Colonic mucosa (tissue), 4 donors: ENCODE data around the gene GABRA5. TPM values are rescaled to one million over a fixed set of nuclear protein-coding genes. Genes with fewer than 3 reads are reported as not detected.

Source experiments
- DNase-seq: peaks from one replicate; pipeline ENCODE4 v3.0.0-alpha.2; 2020
- H3K27ac ChIP-seq: fragments of 200-600 bp; one replicate; pipeline ENCODE4 v1.8.0; 2021
- H3K27me3 ChIP-seq: fragments of 200-600 bp; one replicate; pipeline ENCODE4 v1.8.0; 2021
- H3K36me3 ChIP-seq: fragments of 200-600 bp; one replicate; pipeline ENCODE4 v1.8.0; 2021
- H3K4me1 ChIP-seq: fragments of 200-600 bp; one replicate; pipeline ENCODE4 v1.8.0; 2021; ENCODE audit warnings: mild to moderate bottlenecking
- H3K4me3 ChIP-seq: fragments of 200-600 bp; one replicate; pipeline ENCODE4 v1.8.0; 2021
- H3K9ac ChIP-seq, 2 donors: one replicate each; pipeline ENCODE4 v1.7.0; 2013; ENCODE audit warnings: control low read depth in 2 of 2, low read depth in 2 of 2, low read length in 2 of 2
- H3K9me3 ChIP-seq: fragments of 200-600 bp; one replicate; pipeline ENCODE4 v1.8.0; 2021
- intact Hi-C: fragments of 100-400 bp; cut with DNase I; formaldehyde crosslinking; loops from one replicate; pipeline ENCODE4 v1.14.1; 2022
- total RNA-seq, 2 donors: library from RNA; stranded (reverse); fragmentation: NEBNext Ultra II Directional in 1 of 2; extraction: Animal tissue kit (Norgen Biotek cat#: 25700) in 1 of 2; gene quantifications; one replicate each; pipeline ENCODE4 v1.2.1, GENCODE V29; 2021
- TF ChIP-seq, protein P1 (sequence below): fragments of 200-600 bp; IDR thresholded peaks from one replicate; pipeline ENCODE4 v1.8.0; 2022; ENCODE audit warnings: antibody characterized with exemption, mild to moderate bottlenecking
- donor health status: healthy.
- donor health status: DM: no; HTN: no; CAD: no.
- donor health status: DM: no; HTN: no; CAD: no.

The GABRA5 gene
- total RNA-seq, 2 donors from 2014 or later: not detected

DNA sequence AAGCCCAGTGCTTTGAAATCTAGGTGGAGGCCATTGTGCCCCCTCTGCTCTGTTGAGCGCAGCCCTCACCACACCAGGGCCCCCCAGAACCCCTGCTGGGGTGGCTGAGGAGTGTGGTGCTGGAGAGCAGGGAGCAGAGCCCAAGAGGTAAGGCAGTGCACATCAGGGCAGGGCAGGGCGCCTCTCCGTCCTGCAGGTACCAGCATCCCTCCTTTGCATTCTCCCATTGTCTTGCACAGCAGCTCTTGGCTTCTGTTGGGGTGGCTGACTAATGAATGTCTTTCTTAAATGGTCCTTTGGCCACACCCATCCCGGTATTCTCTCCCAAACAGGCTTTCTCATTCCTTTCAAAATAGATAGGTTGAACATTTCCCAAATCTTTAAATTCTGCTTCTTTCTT, 62.7 kb downstream of the GABRA5 start:
- H3K4me1 ChIP-seq: no peaks in the 10 kb centered on the region
- TF ChIP-seq, protein P1, sequence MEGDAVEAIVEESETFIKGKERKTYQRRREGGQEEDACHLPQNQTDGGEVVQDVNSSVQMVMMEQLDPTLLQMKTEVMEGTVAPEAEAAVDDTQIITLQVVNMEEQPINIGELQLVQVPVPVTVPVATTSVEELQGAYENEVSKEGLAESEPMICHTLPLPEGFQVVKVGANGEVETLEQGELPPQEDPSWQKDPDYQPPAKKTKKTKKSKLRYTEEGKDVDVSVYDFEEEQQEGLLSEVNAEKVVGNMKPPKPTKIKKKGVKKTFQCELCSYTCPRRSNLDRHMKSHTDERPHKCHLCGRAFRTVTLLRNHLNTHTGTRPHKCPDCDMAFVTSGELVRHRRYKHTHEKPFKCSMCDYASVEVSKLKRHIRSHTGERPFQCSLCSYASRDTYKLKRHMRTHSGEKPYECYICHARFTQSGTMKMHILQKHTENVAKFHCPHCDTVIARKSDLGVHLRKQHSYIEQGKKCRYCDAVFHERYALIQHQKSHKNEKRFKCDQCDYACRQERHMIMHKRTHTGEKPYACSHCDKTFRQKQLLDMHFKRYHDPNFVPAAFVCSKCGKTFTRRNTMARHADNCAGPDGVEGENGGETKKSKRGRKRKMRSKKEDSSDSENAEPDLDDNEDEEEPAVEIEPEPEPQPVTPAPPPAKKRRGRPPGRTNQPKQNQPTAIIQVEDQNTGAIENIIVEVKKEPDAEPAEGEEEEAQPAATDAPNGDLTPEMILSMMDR: no peak
- H3K27ac ChIP-seq: no peak overlapping the region
- H3K9me3 ChIP-seq: peaks cover 2% of the 10 kb centered on the region
- no peaks in the 10 kb centered on the region for H3K27me3 ChIP-seq
- no peak overlapping the region for H3K9ac ChIP-seq
- no peak for DNase-seq
- no peaks in the 10 kb centered on the region for H3K36me3 ChIP-seq
- intact Hi-C loops: no loop called here
- H3K4me3 ChIP-seq: no peak overlapping the region

DNA sequence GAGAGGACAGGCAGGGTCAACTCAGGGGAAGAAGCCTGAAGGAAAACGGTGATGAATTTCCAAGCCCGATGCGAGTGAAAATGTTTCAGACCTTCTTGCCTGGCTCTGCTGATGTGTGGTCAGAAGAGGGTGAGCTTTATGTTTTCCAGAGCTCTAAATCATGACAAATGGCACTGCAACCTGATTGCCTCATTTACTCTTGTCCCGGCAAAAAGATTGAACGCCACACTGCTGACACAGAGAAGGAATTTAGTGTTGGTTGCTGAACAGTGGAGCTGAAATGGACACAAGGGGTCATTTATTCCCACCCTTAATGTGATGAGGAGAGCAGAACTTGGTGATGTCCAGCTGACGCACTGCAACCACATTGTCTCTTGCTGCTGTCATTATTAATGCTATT, 68.0 kb downstream of the GABRA5 start:
- TF ChIP-seq, protein P1: no peak
- Histone ChIP-seq H3K27ac (no peak overlapping the region), H3K27me3 (no peaks in the 10 kb centered on the region), H3K9me3 (no peaks in the 10 kb centered on the region), H3K4me3 (no peak overlapping the region), H3K4me1 (no peaks in the 10 kb centered on the region), H3K36me3 (no peaks in the 10 kb centered on the region), H3K9ac (no peak overlapping the region)
- DNase-seq: no peak
- intact Hi-C loops: no loop called here

DNA sequence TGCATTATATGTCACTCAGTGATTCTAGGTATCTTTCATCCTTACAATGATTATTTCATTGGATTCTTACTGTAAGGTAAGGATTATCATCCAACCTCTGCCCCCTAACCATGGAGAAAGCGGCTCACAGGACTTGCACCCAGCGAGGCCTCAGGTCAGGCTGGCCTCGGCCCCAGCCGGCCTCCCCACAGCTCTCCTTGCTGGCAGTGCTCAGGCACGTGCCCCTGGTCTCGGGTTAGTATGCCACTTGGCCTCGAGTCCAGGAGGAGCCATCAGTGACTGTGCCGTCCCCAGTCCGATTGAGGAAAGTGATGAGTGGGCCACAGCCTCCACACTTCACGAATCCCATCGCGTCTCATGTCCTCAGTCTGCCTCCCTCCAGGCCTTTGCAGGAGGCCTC, 68.5 kb downstream of the GABRA5 start:
- DNase-seq: no peak
- intact Hi-C loops: no loop called here
- H3K9me3 ChIP-seq: no peaks in the 10 kb centered on the region

DNA sequence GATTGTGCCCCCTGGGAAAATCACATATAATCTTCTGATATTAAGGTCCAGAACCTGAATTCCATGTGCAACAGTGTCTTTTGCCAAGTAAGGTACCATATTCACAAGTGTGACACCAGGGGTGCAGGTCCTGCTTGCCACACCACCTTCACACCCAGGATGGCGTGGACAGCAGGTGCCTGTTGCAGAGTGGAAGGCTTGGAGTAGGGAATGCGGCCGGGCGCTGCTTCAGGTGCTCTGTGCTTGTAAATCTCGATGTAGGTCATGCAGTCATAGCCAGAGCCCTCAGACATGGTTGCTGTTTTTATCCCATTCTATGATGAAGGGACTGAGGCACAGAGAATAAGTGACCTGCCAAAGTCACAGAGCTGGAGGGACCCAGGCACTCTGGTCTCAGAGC, 69.6 kb downstream of the GABRA5 start:
- no peaks in the 10 kb centered on the region for H3K4me1 ChIP-seq
- intact Hi-C loops: no loop called here
- no peak for DNase-seq
- TF ChIP-seq, protein P1: no peak
- H3K4me3 ChIP-seq: no peak overlapping the region
- no peaks in the 10 kb centered on the region for H3K9me3 ChIP-seq
- H3K36me3 ChIP-seq: no peaks in the 10 kb centered on the region
- H3K27ac ChIP-seq: no peak overlapping the region
- no peak overlapping the region for H3K9ac ChIP-seq
- H3K27me3 ChIP-seq: no peaks in the 10 kb centered on the region

More for the DNA sequence above, 68.5 kb downstream of the GABRA5 start:
- Histone ChIP-seq H3K27me3 (no peaks in the 10 kb centered on the region), H3K4me1 (no peaks in the 10 kb centered on the region), H3K9ac (no peak overlapping the region), H3K4me3 (no peak overlapping the region), H3K36me3 (no peaks in the 10 kb centered on the region), H3K27ac (no peak overlapping the region)
- TF ChIP-seq, protein P1: no peak

DNA sequence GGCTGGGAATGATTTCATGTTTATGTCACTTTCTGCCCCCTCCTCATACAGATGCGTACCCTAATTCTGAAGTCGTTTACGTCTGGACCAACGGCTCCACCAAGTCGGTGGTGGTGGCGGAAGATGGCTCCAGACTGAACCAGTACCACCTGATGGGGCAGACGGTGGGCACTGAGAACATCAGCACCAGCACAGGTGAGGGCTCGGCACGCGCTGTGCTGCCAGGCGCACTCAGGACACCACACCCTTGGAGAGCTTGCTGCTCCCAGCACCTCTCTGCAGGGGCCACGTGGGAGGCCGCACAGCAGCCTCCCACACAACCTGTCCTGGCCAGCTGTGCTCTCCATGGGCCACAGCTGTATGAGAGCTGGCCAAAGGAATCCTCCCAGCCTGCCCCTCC, 70.3 kb downstream of the GABRA5 start:
- Histone ChIP-seq H3K9ac (no peak overlapping the region), H3K27ac (no peak overlapping the region), H3K27me3 (no peaks in the 10 kb centered on the region), H3K36me3 (no peaks in the 10 kb centered on the region), H3K4me1 (no peaks in the 10 kb centered on the region), H3K9me3 (no peaks in the 10 kb centered on the region), H3K4me3 (no peak overlapping the region)
- TF ChIP-seq, protein P1: no peak
- DNase-seq: no peak
- intact Hi-C loops: no loop called here

DNA sequence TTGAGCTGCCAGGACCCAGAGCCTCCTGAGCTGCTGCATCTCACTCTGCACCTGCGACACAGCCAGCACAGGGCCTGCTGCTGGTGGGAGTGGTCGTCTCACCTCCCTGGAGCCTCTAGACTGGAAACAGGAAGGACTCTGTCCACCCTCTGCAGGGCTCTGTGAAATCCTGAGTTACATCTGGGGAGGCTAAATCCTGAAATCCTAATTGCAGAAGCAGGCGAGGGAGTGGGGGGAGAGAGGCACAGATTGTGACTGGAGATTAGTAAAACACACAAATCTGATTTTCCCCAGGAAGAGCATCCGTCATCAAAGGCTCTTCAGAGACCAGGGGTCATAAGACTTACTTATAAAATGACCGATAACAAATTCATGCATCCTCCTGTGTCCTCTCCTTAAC, 72.5 kb downstream of the GABRA5 start:
- Histone ChIP-seq H3K27me3 (no peaks in the 10 kb centered on the region), H3K9me3 (no peaks in the 10 kb centered on the region), H3K27ac (no peak overlapping the region), H3K36me3 (no peaks in the 10 kb centered on the region), H3K4me1 (no peaks in the 10 kb centered on the region), H3K4me3 (no peak overlapping the region), H3K9ac (no peak overlapping the region)
- intact Hi-C loops: no loop called here
- no peak for DNase-seq
- TF ChIP-seq, protein P1: no peak
